Measurements from ENCODE around the gene KRTAP12-2.

DNA sequence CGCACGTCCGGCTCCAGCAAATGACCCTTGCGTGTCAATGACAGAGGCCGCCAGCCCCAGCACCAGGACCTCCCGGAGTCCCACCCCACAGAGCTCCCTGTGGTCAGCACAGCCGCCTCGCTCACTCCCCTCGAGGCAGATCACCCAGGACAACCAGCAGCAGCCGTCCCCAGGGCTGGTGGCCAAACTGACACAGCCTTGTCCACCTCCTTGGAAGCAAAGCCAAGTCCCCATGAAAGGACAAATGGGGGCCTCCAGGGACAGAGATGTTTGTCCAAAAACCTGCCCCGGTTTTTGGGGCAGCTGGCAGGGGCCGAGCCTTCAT lies 27.4 kb downstream of the KRTAP12-2 start:
- TF ChIP-seq, protein P1, sequence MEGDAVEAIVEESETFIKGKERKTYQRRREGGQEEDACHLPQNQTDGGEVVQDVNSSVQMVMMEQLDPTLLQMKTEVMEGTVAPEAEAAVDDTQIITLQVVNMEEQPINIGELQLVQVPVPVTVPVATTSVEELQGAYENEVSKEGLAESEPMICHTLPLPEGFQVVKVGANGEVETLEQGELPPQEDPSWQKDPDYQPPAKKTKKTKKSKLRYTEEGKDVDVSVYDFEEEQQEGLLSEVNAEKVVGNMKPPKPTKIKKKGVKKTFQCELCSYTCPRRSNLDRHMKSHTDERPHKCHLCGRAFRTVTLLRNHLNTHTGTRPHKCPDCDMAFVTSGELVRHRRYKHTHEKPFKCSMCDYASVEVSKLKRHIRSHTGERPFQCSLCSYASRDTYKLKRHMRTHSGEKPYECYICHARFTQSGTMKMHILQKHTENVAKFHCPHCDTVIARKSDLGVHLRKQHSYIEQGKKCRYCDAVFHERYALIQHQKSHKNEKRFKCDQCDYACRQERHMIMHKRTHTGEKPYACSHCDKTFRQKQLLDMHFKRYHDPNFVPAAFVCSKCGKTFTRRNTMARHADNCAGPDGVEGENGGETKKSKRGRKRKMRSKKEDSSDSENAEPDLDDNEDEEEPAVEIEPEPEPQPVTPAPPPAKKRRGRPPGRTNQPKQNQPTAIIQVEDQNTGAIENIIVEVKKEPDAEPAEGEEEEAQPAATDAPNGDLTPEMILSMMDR (IDR thresholded peaks at IDR 0.05 in 4 of 5, conservative IDR thresholded peaks at IDR 0.05 in 1 of 5), result no peak
- TF ChIP-seq POLR2A (IDR thresholded peaks at IDR 0.05), result no peak
